Keratinocyte (primary cell): ENCODE results near the gene RHOG. TPM values are rescaled to one million over a fixed set of nuclear protein-coding genes. Genes with fewer than 3 reads are reported as not detected.

ENCODE experiments used
- DNase-seq: peaks from one replicate; pipeline ENCODE4 v3.0.0-alpha.2; 2011; ENCODE audit warnings: low read depth, missing footprints, low spot score
- FAIRE-seq: peaks from 2 replicates; lab custom pipeline; 2011; peaks lifted over from hg19 to GRCh38; lab: Jason Lieb, UNC
- H2AFZ ChIP-seq: 2 replicates; pipeline ENCODE4 v1.6.0; 2012; ENCODE audit warnings: low read length, control low read depth, inconsistent platforms; ENCODE audit not compliant: control insufficient read depth
- H3K27ac ChIP-seq: 2 replicates; pipeline ENCODE4 v1.5.1; 2011; ENCODE audit warnings: low read length; ENCODE audit not compliant: control insufficient read depth, insufficient read depth
- H3K27me3 ChIP-seq: 3 replicates; pipeline ENCODE4 v1.6.0; 2011; ENCODE audit warnings: low read length; ENCODE audit not compliant: control insufficient read depth, insufficient read depth; ENCODE audit errors: extremely low read depth
- H3K36me3 ChIP-seq, 2 experiments: 2 replicates in 1 of 2; 3 replicates in 1 of 2; pipeline ENCODE4 v1.5.1; 2011; ENCODE audit warnings: low read length in 2 of 2, mild to moderate bottlenecking in 1 of 2; ENCODE audit not compliant: control insufficient read depth in 2 of 2, insufficient read depth in 2 of 2; ENCODE audit errors: extremely low read depth in 1 of 2
- H3K4me1 ChIP-seq: 3 replicates; pipeline ENCODE4 v1.5.1; 2011; ENCODE audit warnings: low read length; ENCODE audit not compliant: control insufficient read depth, insufficient read depth; ENCODE audit errors: extremely low read depth
- H3K4me2 ChIP-seq: 3 replicates; pipeline ENCODE4 v1.6.0; 2011; ENCODE audit warnings: low read depth, low read length; ENCODE audit not compliant: control insufficient read depth, insufficient read depth; ENCODE audit errors: extremely low read depth
- H3K4me3 ChIP-seq, 3 experiments: fragments of 200-600 bp in 1 of 3; sonication (generic) in 1 of 3; 2 replicates in 2 of 3; 3 replicates in 1 of 3; pipeline ENCODE4 v1.5.1; 2011 to 2016; ENCODE audit warnings: low read length in 3 of 3, mild to moderate bottlenecking in 3 of 3, control low read depth in 2 of 3, inconsistent platforms in 1 of 3, low read depth in 1 of 3, mixed read lengths in 1 of 3, mixed run types in 1 of 3, moderate library complexity in 1 of 3; ENCODE audit not compliant: control insufficient read depth in 2 of 3, insufficient read depth in 2 of 3; ENCODE audit errors: extremely low read depth in 1 of 3
- H3K79me2 ChIP-seq: 2 replicates; pipeline ENCODE4 v1.6.0; 2012; ENCODE audit warnings: low read length; ENCODE audit not compliant: control insufficient read depth, insufficient read depth
- H3K9ac ChIP-seq: 3 replicates; pipeline ENCODE4 v1.6.0; 2011; ENCODE audit warnings: low read length; ENCODE audit not compliant: control insufficient read depth, insufficient read depth; ENCODE audit errors: extremely low read depth
- H3K9me1 ChIP-seq: 3 replicates; pipeline ENCODE4 v1.6.0; 2011; ENCODE audit warnings: low read length; ENCODE audit not compliant: control insufficient read depth, insufficient read depth; ENCODE audit errors: extremely low read depth
- H3K9me3 ChIP-seq: 2 replicates; pipeline ENCODE4 v1.5.1; 2012; ENCODE audit warnings: low read depth, low read length; ENCODE audit not compliant: control insufficient read depth
- H4K20me1 ChIP-seq: 3 replicates; pipeline ENCODE4 v1.6.0; 2011; ENCODE audit warnings: low read length; ENCODE audit not compliant: control insufficient read depth, insufficient read depth; ENCODE audit errors: extremely low read depth
- CTCF ChIP-seq, 3 experiments: IDR thresholded peaks in 1 of 3; conservative IDR thresholded peaks in 1 of 3; optimal IDR thresholded peaks in 1 of 3; 2 replicates in 2 of 3; 3 replicates in 1 of 3; pipeline versions ENCODE3 to v1.5.1; 2011; ENCODE audit warnings: low read length in 3 of 3, mild to moderate bottlenecking in 3 of 3, moderate library complexity in 2 of 3, control low read depth in 1 of 3, inconsistent platforms in 1 of 3; ENCODE audit not compliant: insufficient read depth in 2 of 3; ENCODE audit errors: extremely low read depth in 1 of 3
- EZH2 ChIP-seq: IDR thresholded peaks from one replicate; pipeline ENCODE4 v1.6.1; 2012; ENCODE audit warnings: inconsistent platforms, mild to moderate bottlenecking, low read length, moderate library complexity
- dilution Hi-C: fragments of 300-500 bp; cut with MboI; formaldehyde crosslinking; loops from one replicate; pipeline ENCODE4 v1.7.0; 2020; ENCODE audit warnings: low sequenced_read_pairs; ENCODE audit not compliant: extremely low pct_ligation_motif_present
- polyA minus RNA-seq, 3 experiments: library from RNA; depleted of rRNA, polyadenylated mRNA; stranded (reverse); fragments of >200 nt; gene quantifications; 1 replicate in 1 of 3; 2 replicates in 1 of 3; 3 replicates in 1 of 3; pipeline ENCODE4 v1.2.3, GENCODE V29; 2011
- polyA plus RNA-seq, 5 experiments: library from polyadenylated mRNA; depleted of rRNA in 3 of 5; stranded (reverse) in 3 of 5; stranded (forward) in 1 of 5; unstranded in 1 of 5; fragments of >200 nt; gene quantifications; 1 replicate in 1 of 5; 2 replicates in 3 of 5; 3 replicates in 1 of 5; pipeline versions ENCODE4 v1.2.1 to v1.2.3, GENCODE V29; 2011 to 2012; ENCODE audit warnings: missing spikeins in 2 of 5, low read depth in 1 of 5, low replicate concordance in 1 of 5

Gene RHOG
- polyA plus RNA-seq (39.8 to 84.6 TPM (median 67.1 TPM) in 3 replicates), polyA minus RNA-seq (82.3 to 191 TPM (median 136 TPM) in 3 replicates)
- 17.7 TPM for polyA plus RNA-seq (2011; ENCODE audit: low read depth)
- 67.3 and 106 TPM in 2 replicates for polyA plus RNA-seq (2011; cell fraction: cytosol; rRNA removed)
- polyA plus RNA-seq (2011; cell fraction: nucleus; rRNA removed): 32.3 and 51.6 TPM in 2 replicates
- polyA plus RNA-seq (2012; ENCODE audit: low replicate concordance): 69.4 and 84.6 TPM in 2 replicates
- polyA minus RNA-seq (2011; cell fraction: cytosol; rRNA and poly(A)+ RNA removed): 134 TPM
- polyA minus RNA-seq (2011; cell fraction: nucleus; rRNA and poly(A)+ RNA removed): 31.6 and 33.4 TPM in 2 replicates

- H3K36me3 ChIP-seq: peaks cover 1 to 3% of the 10 kb centered on the region in 2 experiments
- FAIRE-seq (no peak), DNase-seq (no peak)
- peak within 1 kb of the TSS; percentile 82 for H3K9ac ChIP-seq
- no peaks in the 10 kb centered on the region for H3K27me3 ChIP-seq
- peaks cover 21% of the 10 kb centered on the region for H3K4me1 ChIP-seq
- peaks cover 3% of the 10 kb centered on the region for H4K20me1 ChIP-seq
- H3K9me1 ChIP-seq: no peaks in the 10 kb centered on the region
- no peaks in the 10 kb centered on the region for H3K9me3 ChIP-seq
- dilution Hi-C loops: no loop called here
- TF ChIP-seq EZH2 (no peak), CTCF (optimal IDR thresholded peaks at IDR 0.05 in 1 of 3, IDR thresholded peaks at IDR 0.05 in 1 of 3, conservative IDR thresholded peaks at IDR 0.05 in 1 of 3; ENCODE audit: extremely low read depth in 1 of 3, insufficient read depth in 2 of 3, low read length in 3 of 3) (no peak)
- H3K4me2 ChIP-seq: peak within 1 kb of the TSS; percentile 98
- peak within 1 kb of the TSS; percentile 44 for H3K27ac ChIP-seq
- peaks cover 45% of the 10 kb centered on the region for H3K79me2 ChIP-seq
- H3K4me3 ChIP-seq: peak within 1 kb of the TSS; percentile 60 to 87 (median 79)
- H2AFZ ChIP-seq: peak within 1 kb of the TSS; percentile 55
Measured at GRCh38 chr11:3840870-3841425, at the start of gene RHOG. RHOG (minus strand) TSS chr11:3840959; CDS start chr11:3828138, 12,821 bp downstream.

DNA sequence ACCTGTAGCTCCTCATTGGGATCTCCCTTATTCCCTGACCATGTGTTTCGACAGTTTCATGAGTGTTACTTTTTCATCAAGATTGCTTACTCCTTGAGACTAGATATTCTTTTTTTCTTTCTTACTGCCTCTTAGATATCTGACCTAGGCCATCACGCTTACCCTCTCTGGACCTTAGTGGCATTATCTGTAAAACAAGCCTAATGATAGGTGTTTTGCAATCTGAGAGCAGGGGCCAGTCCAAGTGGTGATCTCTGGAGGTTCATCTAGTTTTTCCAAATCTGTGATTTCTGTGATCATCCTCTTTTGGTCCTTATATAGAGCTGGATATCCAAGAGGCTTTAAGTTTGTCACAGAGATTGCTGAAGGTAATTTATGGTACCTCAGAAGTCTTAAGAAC lies 49.3 kb upstream of the RHOG start:
- Histone ChIP-seq H3K4me2 (no peak overlapping the region), H3K9ac (no peak overlapping the region), H3K27ac (no peak overlapping the region), H3K4me3 (no peak overlapping the region), H3K4me1 (peaks cover 12% of the 10 kb centered on the region), H3K79me2 (peaks cover 38% of the 10 kb centered on the region), H3K36me3 (peaks cover 0 to 2% of the 10 kb centered on the region in 2 experiments), H3K9me3 (no peaks in the 10 kb centered on the region), H2AFZ (no peak overlapping the region), H3K27me3 (no peaks in the 10 kb centered on the region), H3K9me1 (no peaks in the 10 kb centered on the region), H4K20me1 (no peaks in the 10 kb centered on the region)
- DNase-seq: no peak
- FAIRE-seq: no peak
- dilution Hi-C loops: no loop called here
- TF ChIP-seq CTCF (optimal IDR thresholded peaks at IDR 0.05 in 1 of 3, IDR thresholded peaks at IDR 0.05 in 1 of 3, conservative IDR thresholded peaks at IDR 0.05 in 1 of 3; ENCODE audit: extremely low read depth in 1 of 3, insufficient read depth in 2 of 3, low read length in 3 of 3) (no peak), EZH2 (no peak)
